Hepatocyte (in vitro differentiated cells): ENCODE results near the gene ABCA12. TPM values are rescaled to one million over a fixed set of nuclear protein-coding genes. Genes with fewer than 3 reads are reported as not detected.

Experiments
- DNase-seq: peaks from one replicate; pipeline ENCODE4 v3.0.0-alpha.2; 2016; ENCODE audit warnings: low spot score
- H2AFZ ChIP-seq: fragments of 200-600 bp; sonication (generic); 2 replicates; pipeline ENCODE4 v1.6.0; 2016; ENCODE audit warnings: antibody characterized with exemption, mild to moderate bottlenecking
- H3K27ac ChIP-seq: fragments of 200-600 bp; sonication (generic); 2 replicates; pipeline ENCODE4 v1.5.1; 2016; ENCODE audit warnings: mild to moderate bottlenecking
- H3K27me3 ChIP-seq: fragments of 200-600 bp; sonication (generic); 2 replicates; pipeline ENCODE4 v1.6.1; 2016
- H3K36me3 ChIP-seq: fragments of 200-600 bp; sonication (generic); replicated peaks from 2 replicates; pipeline ENCODE4 v1.5.1; 2016; ENCODE audit warnings: low read depth; ENCODE audit not compliant: insufficient read depth
- H3K4me1 ChIP-seq: fragments of 200-600 bp; sonication (generic); 2 replicates; pipeline ENCODE4 v1.5.1; 2016; ENCODE audit warnings: mild to moderate bottlenecking, moderate library complexity; ENCODE audit not compliant: insufficient read depth
- H3K4me2 ChIP-seq: fragments of 200-600 bp; sonication (generic); 2 replicates; pipeline ENCODE4 v1.6.0; 2016
- H3K4me3 ChIP-seq: fragments of 200-600 bp; sonication (generic); 2 replicates; pipeline ENCODE4 v1.5.1; 2016; ENCODE audit warnings: mild to moderate bottlenecking
- H3K79me2 ChIP-seq: fragments of 200-600 bp; sonication (generic); 2 replicates; pipeline ENCODE4 v1.6.0; 2017; ENCODE audit warnings: mild to moderate bottlenecking
- H3K9me2 ChIP-seq: fragments of 200-600 bp; sonication (generic); replicated peaks from 2 replicates; pipeline ENCODE4 v1.6.0; 2017; ENCODE audit warnings: mild to moderate bottlenecking; ENCODE audit not compliant: insufficient read depth
- H3K9me3 ChIP-seq: fragments of 200-600 bp; sonication (generic); 2 replicates; pipeline ENCODE4 v1.5.1; 2016; ENCODE audit warnings: low read depth, mild to moderate bottlenecking
- H4K20me1 ChIP-seq: fragments of 200-600 bp; sonication (generic); 2 replicates; pipeline ENCODE4 v1.6.0; 2016; ENCODE audit warnings: mild to moderate bottlenecking; ENCODE audit not compliant: insufficient read depth, poor library complexity, severe bottlenecking
- EZH2 ChIP-seq: fragments of 200-600 bp; sonication (generic); IDR thresholded peaks from 2 replicates; pipeline ENCODE4 v1.6.1; 2016; ENCODE audit warnings: antibody characterized with exemption, mild to moderate bottlenecking, borderline replicate concordance
- EZH2phosphoT487 ChIP-seq: fragments of 200-600 bp; sonication (generic); IDR thresholded peaks from one replicate; pipeline ENCODE4 v1.6.1; 2018; ENCODE audit warnings: antibody characterized with exemption, mild to moderate bottlenecking, low read depth, moderate library complexity; ENCODE audit not compliant: unreplicated experiment, severe bottlenecking
- WGBS: methylation state at CpG from one replicate; pipeline ENCODE4 v1.1.6; 2016; ENCODE audit warnings: low lambda C conversion rate; ENCODE audit errors: missing lambda C conversion rate; 5-methylcytosine and 5-hydroxymethylcytosine counted together
- polyA plus RNA-seq: library from polyadenylated mRNA; unstranded; fragments of >200 nt; fragmentation: Nextera tagmentation; extraction: Ambion mirVana; gene quantifications from 2 replicates; pipeline ENCODE4 v1.2.1, GENCODE V29; 2016
- total RNA-seq: library from RNA; depleted of rRNA; stranded (reverse); fragments of >200 nt; gene quantifications from 2 replicates; pipeline ENCODE4 v1.2.3, GENCODE V29; 2014
- TF ChIP-seq, protein P1 (sequence below): fragments of 200-600 bp; sonication (generic); IDR thresholded peaks from 2 replicates; pipeline ENCODE4 v1.5.1; 2016; ENCODE audit warnings: antibody characterized with exemption, mild to moderate bottlenecking; ENCODE audit not compliant: poor library complexity

ABCA12 gene
- total and polyA plus RNA-seq, 2 experiments from 2014 or later = 0.15 to 0.23 TPM

DNA sequence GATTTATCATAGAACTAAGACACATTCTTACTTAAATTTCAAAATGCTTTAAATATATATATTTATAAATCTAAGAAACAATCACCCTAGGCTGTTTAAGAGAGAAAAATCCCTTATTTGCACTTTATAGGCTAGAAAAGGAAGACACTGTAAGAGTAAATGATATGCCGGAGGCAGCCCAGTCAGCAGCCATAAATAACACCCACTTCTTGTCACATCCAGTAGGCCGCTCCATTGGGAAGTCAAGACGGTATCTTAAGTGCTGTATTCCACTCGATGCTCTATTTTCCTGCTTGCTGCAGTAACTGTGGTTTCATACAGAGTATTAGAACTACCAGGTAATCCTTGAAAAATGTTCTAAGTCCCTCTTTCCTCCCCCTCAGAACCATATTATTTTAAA, 57.9 kb downstream of the ABCA12 start:
- Histone ChIP-seq H3K4me3 (no peak overlapping the region), H3K4me1 (no peaks in the 10 kb centered on the region), H3K27me3 (no peaks in the 10 kb centered on the region), H3K36me3 (no peaks in the 10 kb centered on the region), H3K4me2 (no peak overlapping the region), H2AFZ (no peak overlapping the region), H3K9me2 (no peaks in the 10 kb centered on the region), H3K9me3 (no peaks in the 10 kb centered on the region), H3K27ac (no peak overlapping the region), H4K20me1 (no peaks in the 10 kb centered on the region), H3K79me2 (no peaks in the 10 kb centered on the region)
- DNase-seq = no peak
- TF ChIP-seq EZH2phosphoT487 (no peak), EZH2 (no peak)
- TF ChIP-seq, protein P1, sequence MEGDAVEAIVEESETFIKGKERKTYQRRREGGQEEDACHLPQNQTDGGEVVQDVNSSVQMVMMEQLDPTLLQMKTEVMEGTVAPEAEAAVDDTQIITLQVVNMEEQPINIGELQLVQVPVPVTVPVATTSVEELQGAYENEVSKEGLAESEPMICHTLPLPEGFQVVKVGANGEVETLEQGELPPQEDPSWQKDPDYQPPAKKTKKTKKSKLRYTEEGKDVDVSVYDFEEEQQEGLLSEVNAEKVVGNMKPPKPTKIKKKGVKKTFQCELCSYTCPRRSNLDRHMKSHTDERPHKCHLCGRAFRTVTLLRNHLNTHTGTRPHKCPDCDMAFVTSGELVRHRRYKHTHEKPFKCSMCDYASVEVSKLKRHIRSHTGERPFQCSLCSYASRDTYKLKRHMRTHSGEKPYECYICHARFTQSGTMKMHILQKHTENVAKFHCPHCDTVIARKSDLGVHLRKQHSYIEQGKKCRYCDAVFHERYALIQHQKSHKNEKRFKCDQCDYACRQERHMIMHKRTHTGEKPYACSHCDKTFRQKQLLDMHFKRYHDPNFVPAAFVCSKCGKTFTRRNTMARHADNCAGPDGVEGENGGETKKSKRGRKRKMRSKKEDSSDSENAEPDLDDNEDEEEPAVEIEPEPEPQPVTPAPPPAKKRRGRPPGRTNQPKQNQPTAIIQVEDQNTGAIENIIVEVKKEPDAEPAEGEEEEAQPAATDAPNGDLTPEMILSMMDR = no peak
- WGBS = 86% methylated on average over 4 of the region's 4 CpGs

DNA sequence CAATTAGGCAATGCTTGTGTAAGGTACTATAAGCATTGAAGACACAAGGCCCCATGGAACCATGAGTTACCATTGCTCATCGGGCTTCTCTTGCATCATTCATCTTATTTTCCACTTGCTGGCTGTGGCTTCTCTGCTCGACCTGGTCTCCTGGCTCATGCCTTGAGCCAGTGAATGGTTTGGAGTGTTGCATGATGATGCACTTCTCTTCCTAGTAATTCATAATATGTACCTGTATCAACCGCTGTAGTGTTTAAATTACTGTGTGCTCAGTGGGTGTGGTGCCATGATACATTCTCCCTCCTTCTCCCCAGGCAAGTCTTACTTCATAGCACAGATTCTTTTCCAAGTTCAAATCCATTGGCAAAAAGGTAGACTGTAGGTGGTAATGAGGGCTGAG, 66.8 kb downstream of the ABCA12 start:
- Histone ChIP-seq H3K27me3 (no peaks in the 10 kb centered on the region), H3K4me1 (no peaks in the 10 kb centered on the region), H3K4me3 (no peak overlapping the region), H3K4me2 (no peak overlapping the region), H3K9me3 (no peaks in the 10 kb centered on the region), H3K36me3 (no peaks in the 10 kb centered on the region), H3K9me2 (no peaks in the 10 kb centered on the region), H4K20me1 (no peaks in the 10 kb centered on the region), H3K79me2 (no peaks in the 10 kb centered on the region), H3K27ac (no peak overlapping the region), H2AFZ (no peak overlapping the region)
- 91% methylated on average over 3 of the region's 3 CpGs for WGBS
- DNase-seq = no peak
- TF ChIP-seq EZH2phosphoT487 = no peak
- no peak for TF ChIP-seq EZH2
- TF ChIP-seq, protein P1 = no peak

DNA sequence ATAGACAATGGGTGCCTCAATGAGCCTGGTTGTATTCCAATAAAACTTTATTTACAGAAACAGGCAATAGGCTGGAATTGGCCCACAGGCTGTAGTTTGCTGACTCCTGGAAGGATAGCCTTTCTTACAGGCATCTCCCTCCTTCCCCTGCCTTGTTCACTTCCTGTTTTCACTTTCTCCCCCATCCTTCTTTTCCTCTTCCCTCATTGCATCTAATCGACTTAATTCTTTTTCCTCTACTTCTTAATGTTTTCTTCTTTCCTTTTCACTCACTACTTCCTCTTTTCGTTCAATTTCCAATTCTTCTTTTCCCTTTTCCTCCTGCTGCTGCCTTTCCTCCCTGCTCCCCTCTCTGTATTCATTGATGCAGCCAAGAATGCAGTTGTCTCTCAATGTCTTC, 70.0 kb downstream of the ABCA12 start:
- Histone ChIP-seq H3K27ac (no peak overlapping the region), H3K4me2 (no peak overlapping the region), H3K79me2 (no peaks in the 10 kb centered on the region), H3K36me3 (no peaks in the 10 kb centered on the region), H3K4me1 (no peaks in the 10 kb centered on the region), H2AFZ (no peak overlapping the region), H3K9me2 (no peaks in the 10 kb centered on the region), H3K9me3 (no peaks in the 10 kb centered on the region), H4K20me1 (no peaks in the 10 kb centered on the region), H3K4me3 (no peak overlapping the region), H3K27me3 (no peaks in the 10 kb centered on the region)
- TF ChIP-seq, protein P1 = no peak
- no peak for TF ChIP-seq EZH2phosphoT487
- no peak for TF ChIP-seq EZH2
- 78% methylated on average over 2 of the region's 2 CpGs for WGBS
- DNase-seq = no peak

DNA sequence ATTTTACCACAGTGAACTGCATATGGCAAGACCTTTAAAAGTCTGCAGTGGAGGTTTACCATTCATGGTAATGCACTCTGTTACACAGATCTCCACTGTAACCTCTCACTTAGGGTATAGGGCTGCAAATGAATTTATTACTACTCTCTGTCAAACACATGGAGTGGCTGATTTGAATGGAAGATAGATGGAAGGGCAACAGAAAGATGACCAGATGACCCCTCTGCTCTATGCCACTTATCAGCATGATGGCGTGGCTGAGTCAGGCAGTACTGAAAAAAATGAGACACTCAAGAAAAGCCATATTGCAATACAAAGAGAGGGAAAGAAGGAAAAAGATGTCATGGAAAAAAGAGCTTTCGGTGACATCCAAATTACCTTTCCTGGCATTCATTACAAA, 72.3 kb downstream of the ABCA12 start:
- no peaks in the 10 kb centered on the region for H3K4me1 ChIP-seq
- WGBS = 85% methylated on average over 2 of the region's 2 CpGs
- no peak overlapping the region for H3K4me2 ChIP-seq

More for the DNA sequence above, 72.3 kb downstream of the ABCA12 start:
- DNase-seq = no peak
- Histone ChIP-seq H3K36me3 (no peaks in the 10 kb centered on the region), H2AFZ (no peak overlapping the region), H3K9me3 (no peaks in the 10 kb centered on the region), H3K27me3 (no peaks in the 10 kb centered on the region), H3K4me3 (no peak overlapping the region), H3K9me2 (no peaks in the 10 kb centered on the region), H4K20me1 (no peaks in the 10 kb centered on the region), H3K27ac (no peak overlapping the region), H3K79me2 (no peaks in the 10 kb centered on the region)
- TF ChIP-seq, protein P1 = no peak
- TF ChIP-seq EZH2 = no peak
- TF ChIP-seq EZH2phosphoT487 = no peak
